DMS153 (cell line): ENCODE data around the gene C16orf90.

ENCODE experiments used
- DNase-seq: peaks from one replicate; lab custom pipeline; 2025; lab: John Stamatoyannopoulos, UW

C16orf90 gene, protein sequence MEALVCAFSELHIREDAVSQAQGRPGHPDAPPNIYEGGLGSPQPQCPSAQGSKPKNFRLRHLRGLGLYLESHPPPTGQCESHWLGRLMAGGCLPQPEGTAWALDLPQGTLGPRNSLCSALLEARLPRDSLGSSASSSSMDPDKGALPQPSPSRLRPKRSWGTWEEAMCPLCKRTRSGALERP

DNA sequence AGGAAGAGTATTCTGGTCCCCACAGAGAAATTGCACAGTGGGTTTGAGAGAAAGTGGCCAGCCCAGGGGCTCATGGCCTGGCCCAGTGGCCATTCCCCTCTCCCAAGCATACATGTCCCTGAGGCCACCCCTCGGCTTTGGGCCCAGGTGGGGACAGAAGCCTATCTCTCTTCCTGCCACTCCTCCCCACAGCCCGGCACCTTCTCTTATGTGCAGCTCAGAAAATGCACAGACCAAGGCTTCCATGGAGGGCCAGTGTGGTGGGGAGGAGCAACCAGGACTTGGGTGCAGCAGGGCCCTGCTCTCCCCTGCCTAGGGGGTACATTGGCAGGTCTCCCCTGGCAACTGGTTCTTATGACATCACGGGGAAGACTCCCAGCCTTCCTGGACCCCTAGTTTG lies at the start of gene C16orf90:
C16orf90 (minus strand) TSS at position 314 of the 400 bp plus-strand sequence; CDS start at position 246, 68 bp downstream.
- no peak for DNase-seq

DNA sequence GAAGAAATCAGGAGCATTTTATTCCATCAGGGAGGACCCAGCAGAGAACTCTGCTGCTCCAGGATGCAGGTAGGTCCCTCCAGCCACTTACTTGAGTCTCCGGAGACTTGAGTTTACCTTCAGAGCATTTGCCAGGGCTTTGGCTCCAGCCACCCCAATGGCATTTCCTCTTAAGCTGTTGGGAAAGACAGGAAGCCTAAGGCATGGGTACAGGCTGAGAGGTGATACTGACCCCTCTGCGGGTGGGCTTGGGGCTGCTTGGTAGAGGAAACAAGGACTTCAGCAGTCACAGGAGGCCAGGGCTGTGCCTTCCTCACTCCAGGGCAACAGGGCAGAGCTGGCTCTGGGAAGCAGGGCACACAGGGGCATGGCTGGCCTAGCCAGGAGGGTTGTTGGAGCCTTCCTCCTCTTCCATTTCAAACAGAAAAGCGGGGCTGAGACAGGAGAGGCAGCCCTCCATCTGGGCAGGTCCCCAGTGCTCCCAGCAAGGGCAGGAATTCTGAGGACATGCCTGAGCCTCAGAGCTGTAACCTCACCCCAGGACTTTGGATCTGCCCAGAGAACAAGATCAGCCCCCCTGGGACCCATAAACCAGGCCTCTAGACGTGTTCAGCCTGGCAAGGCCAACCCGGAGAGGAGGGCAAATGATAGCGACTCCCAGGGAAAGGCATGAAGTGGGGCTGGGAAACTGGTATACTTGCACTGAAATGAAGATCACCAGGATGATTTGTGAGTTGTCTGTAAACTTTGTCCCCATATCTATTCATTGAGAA lies 47.5 kb upstream of the C16orf90 start:
- DNase-seq, result no peak

- no peak for DNase-seq
Observed at GRCh38 chr16:3541527-3542155, 46.4 kb upstream of the C16orf90 start.

GRCh38 chr16:3538222-3538621 lies 42.9 kb upstream of the C16orf90 start:
- no peak for DNase-seq

GRCh38 chr16:3536851-3537250 lies 41.6 kb upstream of the C16orf90 start:
- no peak for DNase-seq

- no peak for DNase-seq
Observed at GRCh38 chr16:3536271-3536731, 41.0 kb upstream of the C16orf90 start.

DNA sequence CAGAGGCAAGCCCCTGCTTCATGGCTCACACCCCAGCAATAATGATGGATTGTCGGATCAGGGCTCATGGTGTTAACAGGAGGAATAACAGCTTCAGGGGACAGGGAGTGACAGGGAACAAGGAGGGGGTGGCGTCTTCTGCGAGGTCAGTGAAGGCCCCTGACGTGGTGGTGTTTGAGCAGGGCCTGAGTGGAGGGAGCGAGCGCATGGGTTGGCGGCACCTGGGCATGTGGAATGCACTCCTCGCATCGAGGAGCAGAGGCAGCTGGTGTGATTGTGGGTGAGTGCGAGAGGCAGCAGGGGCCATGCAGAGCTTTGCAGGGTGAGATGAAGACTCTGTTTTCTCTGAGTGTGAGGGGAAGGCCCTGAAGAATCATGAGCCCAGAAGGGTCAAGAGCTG lies 38.8 kb upstream of the C16orf90 start:
- DNase-seq, result no peak

DNA sequence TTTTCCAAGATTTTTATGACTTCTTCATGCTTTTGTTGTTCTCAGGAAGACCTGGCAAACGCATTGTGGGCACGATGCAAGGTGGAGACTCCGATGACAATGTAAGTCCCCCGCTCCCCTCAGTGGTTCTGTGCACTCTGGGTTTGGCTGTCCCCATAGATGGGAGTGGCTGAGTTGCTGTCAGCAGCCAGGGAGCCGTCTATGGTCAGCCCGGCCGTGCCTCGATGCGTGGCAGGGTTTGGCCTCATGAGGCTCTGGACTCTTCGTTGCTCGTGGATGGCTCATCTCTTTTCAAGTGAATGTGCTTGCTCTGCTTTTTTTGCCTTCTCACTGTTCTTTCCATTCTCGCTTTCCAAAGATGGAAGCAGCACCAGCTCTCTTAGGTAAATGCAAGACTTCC lies 37.5 kb upstream of the C16orf90 start:
- no peak for DNase-seq

- DNase-seq, result no peak
Observed at GRCh38 chr16:3530371-3530914, 35.2 kb upstream of the C16orf90 start.

DNA sequence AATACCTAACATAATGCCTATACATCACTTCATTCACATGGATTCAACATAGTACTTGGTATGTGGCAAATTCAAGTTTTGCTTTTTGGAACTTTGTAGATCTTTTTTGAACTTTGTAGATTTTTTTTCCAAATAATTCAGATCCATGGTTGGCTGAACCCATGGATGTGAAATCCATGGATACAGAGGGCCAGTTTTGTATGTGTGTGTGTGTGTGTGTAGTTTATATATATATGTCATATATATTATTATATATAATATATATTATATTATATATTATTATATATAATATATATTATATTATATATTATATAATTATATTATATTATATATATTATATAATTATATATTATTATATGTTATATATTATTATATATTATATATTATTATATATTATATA lies 33.9 kb upstream of the C16orf90 start:
- DNase-seq, result no peak

DNA sequence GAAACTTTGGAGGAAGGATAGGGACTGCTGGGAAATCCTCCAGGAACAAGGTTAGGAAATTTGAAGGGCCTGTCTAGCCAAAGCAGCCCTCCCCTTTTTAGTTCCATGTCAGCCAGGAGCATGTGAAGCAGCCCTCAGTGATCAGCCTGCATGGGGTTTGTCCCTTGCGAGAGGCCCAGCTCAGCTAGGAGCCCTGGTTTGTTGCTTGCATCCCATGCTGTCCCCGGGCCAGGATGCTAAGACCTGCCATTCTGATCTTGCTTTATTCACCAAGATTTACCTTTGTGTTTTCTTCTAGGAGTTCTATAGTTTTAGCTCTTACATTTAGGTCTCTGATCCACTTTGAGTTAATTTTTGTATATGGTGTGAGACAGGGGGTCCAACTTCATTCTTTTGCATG lies 33.1 kb upstream of the C16orf90 start:
- no peak for DNase-seq

- peak; percentile 44 for DNase-seq
Observed at GRCh38 chr16:3527216-3527829, 32.0 kb upstream of the C16orf90 start.

DNA sequence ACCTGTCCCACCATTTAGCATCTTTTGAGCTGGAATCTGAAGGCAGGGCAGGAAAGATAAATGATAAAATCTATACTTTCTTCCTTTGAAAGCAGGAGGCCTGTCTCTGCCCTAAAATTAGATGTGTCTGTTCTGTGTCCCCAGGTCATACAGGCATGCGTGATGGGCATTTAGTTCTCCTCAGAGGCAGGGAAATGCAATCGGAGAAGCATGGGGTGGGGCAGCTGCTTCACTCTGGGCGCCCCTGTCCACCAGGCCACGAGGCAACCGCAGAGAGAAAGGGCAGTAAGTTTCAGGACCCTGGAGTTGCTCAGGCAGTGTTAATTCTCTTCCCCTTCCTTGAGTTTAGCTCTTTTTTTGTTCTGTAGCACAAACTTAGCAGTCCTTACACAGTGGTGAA lies 30.7 kb upstream of the C16orf90 start:
- DNase-seq, result no peak

- DNase-seq, result no peak
Observed at GRCh38 chr16:3523281-3523680, 28.0 kb upstream of the C16orf90 start.

DNA sequence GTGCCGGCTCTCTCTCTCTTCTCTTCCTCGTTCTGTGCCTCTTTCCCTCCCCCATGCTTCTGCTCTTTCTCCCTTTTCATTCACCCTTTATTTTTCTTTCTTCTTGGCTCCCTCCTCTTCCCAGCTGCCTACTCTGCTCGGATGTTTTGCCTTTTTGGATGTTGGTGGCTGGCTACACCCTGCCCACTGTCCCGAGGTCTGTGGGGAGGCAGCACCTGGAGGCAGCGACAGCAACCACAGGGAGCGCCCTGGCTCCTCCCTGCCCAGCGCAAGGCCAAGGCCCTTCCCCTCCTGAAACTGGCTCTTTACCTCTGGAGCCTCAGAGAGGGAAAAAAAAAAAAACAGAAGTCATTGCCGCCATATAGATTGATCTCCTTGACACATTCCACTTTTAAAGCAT lies 25.6 kb upstream of the C16orf90 start:
- DNase-seq, result no peak

DNA sequence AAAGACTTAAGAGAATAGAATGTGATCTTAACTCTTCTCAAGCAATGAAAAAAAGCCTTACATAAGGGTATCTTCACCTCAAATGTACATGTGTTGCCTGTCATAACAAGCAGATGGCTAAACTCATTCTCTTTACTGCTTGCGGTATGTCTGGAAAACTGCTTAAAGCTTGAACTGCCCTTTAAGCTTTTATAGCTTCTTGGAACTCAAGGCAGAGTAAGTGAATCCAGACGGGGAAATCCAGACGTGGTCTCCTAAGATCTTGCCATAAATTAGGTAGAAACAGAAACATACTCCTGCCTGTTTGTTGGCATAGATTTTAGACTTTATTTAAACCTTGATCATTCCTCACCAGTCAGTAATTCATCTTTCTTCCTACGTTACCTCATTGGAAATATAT lies 25.1 kb upstream of the C16orf90 start:
- no peak for DNase-seq

DNA sequence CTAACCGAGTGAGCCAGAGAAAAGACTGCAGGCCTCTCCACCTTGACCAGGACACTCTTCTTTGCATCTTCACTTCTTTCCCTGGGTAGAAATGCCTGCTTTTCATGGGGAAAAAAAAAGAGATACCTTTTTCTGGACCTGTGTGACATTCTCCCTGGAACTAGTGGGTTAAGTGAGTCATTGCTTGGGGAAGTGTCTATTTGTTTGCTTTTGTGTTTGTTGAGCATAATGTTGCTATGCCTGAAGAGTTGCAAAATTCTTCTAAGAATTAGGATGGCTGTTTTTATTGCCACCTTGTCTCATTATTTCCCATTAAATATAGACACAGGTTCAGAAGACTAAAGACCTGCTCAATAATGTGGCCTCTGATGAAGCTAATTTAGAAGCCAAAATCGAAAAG lies 24.3 kb upstream of the C16orf90 start:
- no peak for DNase-seq

DNA sequence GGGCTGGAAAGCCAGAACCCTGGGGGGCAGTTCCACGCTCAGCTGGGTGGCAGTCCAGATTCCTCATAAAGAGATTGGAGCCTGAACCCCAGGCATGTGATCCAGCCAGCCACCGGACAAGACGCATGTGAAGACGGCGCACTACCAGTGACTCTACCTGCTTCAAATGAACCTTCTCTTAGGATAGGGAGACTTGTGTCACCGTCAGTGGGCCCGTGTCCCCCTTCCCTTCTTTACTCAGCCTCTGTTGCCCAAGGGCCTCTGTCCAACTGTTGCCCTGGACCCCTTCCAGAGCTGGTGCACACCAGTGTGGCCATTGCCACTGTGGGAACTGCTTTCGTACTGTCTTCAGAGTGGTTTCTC lies 23.7 kb upstream of the C16orf90 start:
- no peak for DNase-seq

DNA sequence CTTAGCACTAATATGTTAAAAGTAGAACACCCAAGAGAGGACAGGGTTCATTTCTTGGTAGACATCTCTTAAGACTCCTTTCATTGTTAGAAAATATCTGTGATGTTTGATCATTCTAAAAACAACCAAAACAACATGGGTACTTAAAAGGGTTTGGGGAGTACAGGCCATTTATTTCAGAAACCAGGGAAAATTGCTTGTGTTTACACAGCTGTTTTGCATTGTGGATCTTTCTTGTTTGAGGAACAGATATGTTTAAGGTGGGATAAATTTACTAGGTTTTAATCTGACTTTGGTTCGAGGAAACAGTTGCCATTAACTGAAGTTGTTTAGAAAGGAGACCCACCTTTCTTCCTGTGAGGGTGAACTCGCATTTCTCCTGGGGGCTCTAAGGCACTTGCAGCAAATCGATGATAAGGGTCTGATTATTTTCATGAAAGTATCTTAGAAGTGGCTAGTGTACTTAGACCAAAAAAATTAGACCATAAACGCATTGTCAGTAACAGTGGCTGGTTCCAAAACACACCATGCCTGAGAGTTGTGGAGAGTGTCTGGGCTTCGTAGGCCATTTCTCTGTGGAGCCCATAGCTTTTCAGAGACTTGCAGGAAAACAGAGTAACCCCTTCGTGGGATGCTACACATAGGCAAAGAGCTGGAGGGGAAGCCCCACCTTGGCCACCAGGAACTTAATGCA lies 23.1 kb upstream of the C16orf90 start:
- DNase-seq, result no peak

DNA sequence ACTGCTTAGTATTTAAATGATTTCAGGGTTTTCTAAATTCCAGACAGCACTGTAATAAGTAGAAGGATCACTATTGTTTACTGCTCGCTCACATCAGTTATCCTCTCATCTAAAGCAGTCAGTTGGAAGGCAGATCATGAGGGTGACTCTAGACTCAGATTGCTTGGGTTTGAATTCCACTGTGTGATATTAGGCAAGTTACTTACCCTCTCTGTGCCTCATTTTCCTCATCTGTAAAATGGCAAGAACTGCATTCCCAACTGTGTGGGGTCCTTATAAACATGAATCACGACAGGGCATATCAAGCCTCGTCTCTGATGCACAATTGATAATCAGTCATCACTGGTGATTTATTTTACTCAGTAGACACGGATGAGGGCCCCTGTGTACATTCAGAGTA lies 20.6 kb upstream of the C16orf90 start:
- no peak for DNase-seq

DNA sequence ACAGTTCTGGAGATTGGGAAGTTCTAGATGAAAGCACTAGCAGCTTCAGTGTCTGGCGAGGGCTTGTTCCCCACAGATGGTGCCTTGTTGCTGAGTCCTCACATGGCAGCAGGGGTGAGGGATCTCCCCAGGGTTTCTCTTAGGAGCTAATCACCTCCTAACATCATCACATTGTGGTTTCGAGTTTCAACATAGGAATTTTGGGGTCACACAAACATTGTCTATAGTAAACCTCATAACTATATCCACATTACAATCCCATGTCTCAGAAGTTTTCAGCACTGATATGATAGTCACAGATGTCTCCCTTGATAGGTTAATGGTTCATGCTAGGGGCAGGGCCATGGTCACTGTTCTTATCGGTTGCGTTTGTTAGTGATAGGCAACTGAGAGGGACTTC lies 19.3 kb upstream of the C16orf90 start:
- no peak for DNase-seq
